ENCODE measurements around the gene CREB3L2. TPM values are rescaled to one million over a fixed set of nuclear protein-coding genes. Genes with fewer than 3 reads are reported as not detected.

CREB3L2 gene
- total and polyA plus RNA-seq, 2 of the 8 experiments (the other 6 are each of a cell fraction or from before 2014, with no cell fraction given) = 14.4 to 48.3 TPM

GRCh38 chr7:137867289-137867688 is 134.6 kb downstream of the CREB3L2 start (continued):
- TF ChIP-seq CHD7 (IDR thresholded peaks at IDR 0.05; ENCODE audit: insufficient replicate concordance, low read length) (no peak), POLR2A (IDR thresholded peaks at IDR 0.05; ENCODE audit: control extremely low read depth in 1 of 2, low read depth in 2 of 2, low read length in 2 of 2) (no peak), SUZ12 (IDR thresholded peaks at IDR 0.05; ENCODE audit: low read length) (no peak), NRF1 (IDR thresholded peaks at IDR 0.05; ENCODE audit: low read depth, low read length) (no peak), SP1 (IDR thresholded peaks at IDR 0.05; ENCODE audit: low read depth, low read length) (no peak), KDM4A (IDR thresholded peaks at IDR 0.05; ENCODE audit: low read depth, low read length, severe bottlenecking) (no peak), USF2 (IDR thresholded peaks at IDR 0.05; ENCODE audit: low read length) (no peak)
